ENCODE results near the gene RPS28. TPM values are rescaled to one million over a fixed set of nuclear protein-coding genes. Genes with fewer than 3 reads are reported as not detected.

Gene RPS28
- total RNA-seq = 165 TPM

DNA sequence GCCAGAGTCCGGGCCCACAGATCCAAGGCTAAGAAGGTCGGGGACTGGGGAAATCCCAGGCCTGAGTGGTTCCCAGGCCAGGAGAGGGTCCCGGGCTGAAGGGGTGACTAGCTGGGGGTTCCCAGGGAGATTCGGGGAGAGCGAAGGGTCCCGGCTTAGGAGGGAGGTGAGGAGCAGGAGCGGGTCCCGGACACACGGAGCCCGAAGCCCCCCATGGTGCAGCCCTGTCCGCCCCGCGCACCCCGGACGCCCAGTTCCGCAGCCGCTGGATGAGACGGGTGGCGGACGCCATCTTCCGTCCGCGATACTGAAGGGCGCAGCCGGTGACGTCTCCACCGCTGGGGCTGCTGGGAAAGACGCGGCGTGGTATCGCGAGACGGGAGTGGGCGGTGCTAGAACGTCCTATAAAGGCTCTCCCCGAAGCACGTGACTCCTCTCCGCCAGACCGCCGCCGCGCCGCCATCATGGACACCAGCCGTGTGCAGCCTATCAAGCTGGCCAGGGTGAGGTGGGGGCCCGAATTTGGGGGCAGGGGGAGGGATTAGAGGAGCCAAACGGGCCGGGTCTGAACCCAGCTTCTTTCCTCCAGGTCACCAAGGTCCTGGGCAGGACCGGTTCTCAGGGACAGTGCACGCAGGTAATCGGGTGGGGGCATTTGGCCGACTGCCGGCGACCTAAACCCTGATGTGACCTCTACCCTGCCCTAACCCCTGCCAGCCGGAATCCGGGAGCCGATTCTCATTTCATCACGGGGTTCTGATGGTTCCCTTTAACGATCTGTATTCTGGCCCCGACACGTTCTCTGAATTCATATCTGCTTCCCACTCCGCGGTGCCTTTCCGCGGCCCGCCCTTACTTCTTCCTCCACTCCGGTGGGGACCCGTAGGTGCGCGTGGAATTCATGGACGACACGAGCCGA, at the start of gene RPS28, which contains the start of gene NDUFA7:
TSS of gene RPS28 (plus strand) at position 430 of the 919 bp plus-strand sequence. CDS start at position 465, 35 bp downstream.
TSS of gene NDUFA7 (minus strand) at position 309 of the 919 bp plus-strand sequence. CDS start at position 292, 17 bp downstream.

DNA sequence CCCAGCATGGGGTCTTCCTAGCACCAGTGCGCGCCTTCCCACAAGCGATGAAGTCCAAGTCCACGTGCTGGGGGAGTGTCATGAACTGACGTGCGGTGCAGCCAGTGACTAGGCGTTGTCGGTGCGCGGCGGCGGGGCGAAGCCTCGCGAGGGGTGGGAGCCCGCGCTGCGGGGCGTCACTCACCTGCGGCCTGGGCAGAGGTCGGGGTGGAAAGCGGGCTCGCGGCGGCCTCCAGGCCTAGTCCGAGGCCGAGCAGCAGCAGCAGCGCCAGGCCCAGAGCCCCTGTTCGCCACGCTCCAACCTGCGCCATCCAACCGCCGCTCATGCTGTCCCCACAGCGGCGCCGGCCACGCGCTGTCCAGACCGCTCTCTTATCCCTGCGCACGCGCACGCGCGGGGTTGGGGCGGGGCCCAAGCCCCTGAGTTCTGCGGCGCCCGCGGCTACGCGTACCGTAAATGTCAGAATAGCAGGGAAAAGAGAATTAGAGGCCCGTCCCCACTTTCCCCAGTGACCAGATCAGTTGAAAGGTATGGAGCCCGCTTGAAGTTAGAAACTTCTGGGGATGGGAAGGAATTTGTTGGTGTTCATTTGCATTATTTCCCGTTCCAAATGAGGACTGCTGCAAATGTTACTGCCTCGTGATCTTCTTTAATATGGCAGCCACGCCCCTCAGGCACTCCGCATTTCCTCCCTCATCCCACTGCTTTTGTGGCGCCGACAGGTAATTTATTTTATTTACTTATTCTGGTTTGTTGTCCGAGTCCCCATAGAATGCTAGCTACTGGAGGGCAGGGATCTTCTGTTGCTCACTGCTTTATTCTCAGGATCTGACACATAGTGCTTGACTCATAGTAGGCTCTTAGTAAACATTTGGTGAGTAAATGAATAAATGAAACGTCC, 13.1 kb upstream of the RPS28 start, which contains the start of gene CD320:
TSS of gene CD320 (minus strand) at position 394 of the 902 bp plus-strand sequence. CDS start at position 326, 68 bp downstream.

DNA sequence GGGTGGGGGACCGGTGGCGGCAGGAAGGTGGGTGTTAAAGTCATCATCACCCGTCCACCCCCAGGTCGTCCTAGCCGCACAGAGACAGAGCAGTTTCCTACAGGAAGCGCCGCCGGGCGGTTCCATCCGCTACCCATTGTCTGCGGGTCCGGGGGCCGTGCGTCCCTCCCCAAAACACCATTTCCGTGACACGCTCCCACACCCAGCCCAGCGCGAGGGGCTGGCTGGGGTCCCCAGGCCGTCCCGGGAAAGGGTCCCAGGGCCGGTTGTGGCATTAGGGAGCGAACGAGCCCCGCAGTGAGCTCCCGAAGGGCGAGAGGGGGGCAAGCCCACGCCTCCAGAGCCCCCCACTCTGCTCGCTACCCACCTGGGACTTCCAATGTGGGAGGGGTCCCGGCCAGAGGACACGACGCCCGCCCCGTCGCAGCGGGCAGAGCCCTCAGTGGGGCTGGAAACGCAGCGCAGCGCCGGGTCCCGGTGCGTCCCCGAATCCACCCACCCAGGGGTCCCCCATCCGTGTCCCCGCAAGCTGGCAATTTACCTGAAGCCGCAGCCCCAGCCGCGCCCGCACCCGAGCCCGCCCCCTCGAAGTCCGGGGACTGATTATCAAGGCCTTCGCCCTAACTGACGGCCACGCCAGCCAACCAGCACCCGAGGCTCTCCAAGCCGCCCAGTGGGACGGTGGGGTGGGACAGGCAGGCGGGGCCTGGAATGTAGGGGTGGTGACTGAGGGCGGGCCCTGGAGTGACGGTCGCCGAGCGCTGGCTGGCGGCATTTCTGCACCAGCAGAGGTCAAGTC, 21.6 kb downstream of the RPS28 start, which contains the start of gene KANK3:
TSS of gene KANK3 (minus strand) at position 579 of the 799 bp plus-strand sequence. CDS start 5,434 bp downstream, outside the sequence.

DNA sequence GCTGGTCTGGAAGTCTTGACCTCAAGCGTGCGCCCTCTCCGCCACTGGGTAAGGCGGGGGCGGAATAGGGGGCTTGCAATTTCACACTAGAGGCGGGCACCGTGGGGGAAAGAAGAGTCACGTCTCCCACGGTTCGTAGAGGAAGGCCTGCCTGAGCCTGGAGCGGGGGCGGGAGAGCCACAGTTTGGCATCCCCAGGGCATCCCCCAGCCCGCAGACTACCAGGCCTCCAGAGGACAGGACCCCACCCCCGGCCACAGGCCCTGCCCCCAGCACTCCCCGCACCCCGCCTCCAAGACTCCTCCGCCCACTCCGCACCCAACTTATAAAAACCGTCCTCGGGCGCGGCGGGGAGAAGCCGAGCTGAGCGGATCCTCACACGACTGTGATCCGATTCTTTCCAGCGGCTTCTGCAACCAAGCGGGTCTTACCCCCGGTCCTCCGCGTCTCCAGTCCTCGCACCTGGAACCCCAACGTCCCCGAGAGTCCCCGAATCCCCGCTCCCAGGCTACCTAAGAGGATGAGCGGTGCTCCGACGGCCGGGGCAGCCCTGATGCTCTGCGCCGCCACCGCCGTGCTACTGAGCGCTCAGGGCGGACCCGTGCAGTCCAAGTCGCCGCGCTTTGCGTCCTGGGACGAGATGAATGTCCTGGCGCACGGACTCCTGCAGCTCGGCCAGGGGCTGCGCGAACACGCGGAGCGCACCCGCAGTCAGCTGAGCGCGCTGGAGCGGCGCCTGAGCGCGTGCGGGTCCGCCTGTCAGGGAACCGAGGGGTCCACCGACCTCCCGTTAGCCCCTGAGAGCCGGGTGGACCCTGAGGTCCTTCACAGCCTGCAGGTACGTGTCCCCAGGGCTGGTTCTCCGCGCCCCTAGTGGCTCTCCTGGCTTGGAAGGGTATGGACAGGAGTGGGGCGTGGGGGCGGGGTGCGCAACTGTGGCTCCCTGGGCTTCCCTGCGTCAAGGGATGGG, 42.8 kb downstream of the RPS28 start, which contains the start of gene ANGPTL4:
TSS of gene ANGPTL4 (plus strand) at position 353 of the 969 bp plus-strand sequence. CDS start at position 520, 167 bp downstream.

Other genes with a start within 250 kb of the RPS28 start
- gene FBN3, start 171.9 kb upstream of the RPS28 start, total RNA-seq = 9.1 TPM
- gene CERS4, start 112.1 kb upstream of the RPS28 start, total RNA-seq = 76.6 TPM
- 34.3 TPM for gene CD320, start 13.1 kb upstream of the RPS28 start, total RNA-seq
- gene NDUFA7, start 121 bp upstream of the RPS28 start, total RNA-seq = 11.7 TPM
- 10.6 TPM for gene KANK3, start 21.8 kb downstream of the RPS28 start, total RNA-seq
- gene ANGPTL4, start 42.7 kb downstream of the RPS28 start, total RNA-seq = 2.4 TPM
- 112 TPM for gene RAB11B, start 68.9 kb downstream of the RPS28 start, total RNA-seq
- 47.7 TPM for gene MARCHF2, start 91.8 kb downstream of the RPS28 start, total RNA-seq
- 130 TPM for gene HNRNPM, start 123.5 kb downstream of the RPS28 start, total RNA-seq
- 0.66 TPM for gene PRAM1, start 181.1 kb downstream of the RPS28 start, total RNA-seq
- 19.9 TPM for gene ZNF414, start 192.7 kb downstream of the RPS28 start, total RNA-seq

All from camera-type eye (tissue), 1 donor.